SK-N-SH (cell line): ENCODE results near the gene TARS3. TPM values are rescaled to one million over a fixed set of nuclear protein-coding genes. Genes with fewer than 3 reads are reported as not detected.

Experiments
- CTCF ChIA-PET: fragments of 300-600, 350-600 bp; formaldehyde crosslinking; extraction: SDS; loops from one replicate; lab custom pipeline; 2021; lab: Yijun Ruan, JAX
- POLR2A ChIA-PET: fragments of 350-600 bp; sonication (Branson Sonifier 250); formaldehyde crosslinking; extraction: SDS; loops from one replicate; lab custom pipeline; 2020; ENCODE audit warnings: antibody characterized with exemption, inconsistent platforms; lab: Yijun Ruan, JAX
- DNase-seq: peaks from one replicate; pipeline ENCODE4 v3.0.0; 2012
- H2AFZ ChIP-seq: fragments of 200-600 bp; sonication (generic); 2 replicates; pipeline ENCODE4 v1.8.1; 2016; ENCODE audit warnings: antibody characterized with exemption, mild to moderate bottlenecking, low read depth
- H3F3A ChIP-seq: fragments of 200-600 bp; sonication (generic); replicated peaks from 2 replicates; pipeline ENCODE3; 2016; ENCODE audit warnings: antibody characterized with exemption, mild to moderate bottlenecking; ENCODE audit not compliant: insufficient read depth
- H3K27ac ChIP-seq, 2 experiments: fragments of 200-500 bp in 1 of 2; fragments of 200-600 bp in 1 of 2; sonication (Bioruptor generic) in 1 of 2; sonication (generic), shearing (Covaris generic) in 1 of 2; 2 replicates each; pipeline versions ENCODE4 v1.5.1 to v1.6.1; 2014 to 2016; ENCODE audit warnings: low read depth in 2 of 2, inconsistent platforms in 1 of 2, low read length in 1 of 2, mild to moderate bottlenecking in 1 of 2, mixed read lengths in 1 of 2
- H3K27me3 ChIP-seq: fragments of 200-600 bp; sonication (generic), shearing (Covaris generic); 2 replicates; pipeline ENCODE4 v1.6.1; 2016; ENCODE audit warnings: mixed run types; ENCODE audit not compliant: insufficient read depth
- H3K36me3 ChIP-seq, 2 experiments: fragments of 200-500 bp in 1 of 2; fragments of 200-600 bp in 1 of 2; sonication (Bioruptor generic) in 1 of 2; sonication (generic) in 1 of 2; replicated peaks in 1 of 2; 2 replicates each; pipeline versions ENCODE3 to v1.5.1; 2014 to 2016; ENCODE audit warnings: low read length in 1 of 2, mild to moderate bottlenecking in 1 of 2; ENCODE audit not compliant: insufficient read depth in 2 of 2, control insufficient read depth in 1 of 2
- H3K4me1 ChIP-seq, 2 experiments: fragments of 200-500 bp in 1 of 2; fragments of 200-600 bp in 1 of 2; sonication (Bioruptor generic) in 1 of 2; sonication (generic), shearing (Covaris generic) in 1 of 2; 2 replicates each; pipeline versions ENCODE4 v1.5.1 to v1.6.1; 2014 to 2016; ENCODE audit warnings: low read depth in 1 of 2, low read length in 1 of 2, mixed run types in 1 of 2; ENCODE audit not compliant: insufficient read depth in 2 of 2, control insufficient read depth in 1 of 2
- H3K4me2 ChIP-seq: fragments of 200-600 bp; sonication (generic), shearing (Covaris generic); 2 replicates; pipeline ENCODE4 v1.6.1; 2017; ENCODE audit warnings: mixed run types
- H3K4me3 ChIP-seq, 2 experiments: fragments of 200-500 bp in 1 of 2; fragments of 200-600 bp in 1 of 2; sonication (Bioruptor generic) in 1 of 2; sonication (generic), shearing (Covaris generic) in 1 of 2; 2 replicates each; pipeline versions ENCODE4 v1.5.1 to v1.8.1; 2014 to 2016; ENCODE audit warnings: low read depth in 2 of 2, inconsistent platforms in 1 of 2, low read length in 1 of 2, mild to moderate bottlenecking in 1 of 2, mixed read lengths in 1 of 2, moderate library complexity in 1 of 2
- H3K79me2 ChIP-seq: fragments of 200-600 bp; sonication (generic); 2 replicates; pipeline ENCODE4 v1.8.1; 2017; ENCODE audit warnings: mild to moderate bottlenecking; ENCODE audit not compliant: insufficient read depth
- H3K9ac ChIP-seq: fragments of 200-600 bp; sonication (generic); 2 replicates; pipeline ENCODE4 v1.6.1; 2017; ENCODE audit warnings: mixed run types
- H3K9me2 ChIP-seq: fragments of 200-600 bp; sonication (generic); 2 replicates; pipeline ENCODE4 v1.6.1; 2017; ENCODE audit warnings: mixed run types
- H3K9me3 ChIP-seq: fragments of 200-600 bp; sonication (generic); 2 replicates; pipeline ENCODE4 v1.6.1; 2017; ENCODE audit warnings: mixed run types, mild to moderate bottlenecking, moderate library complexity
- H4K20me1 ChIP-seq: fragments of 200-600 bp; sonication (generic); 2 replicates; pipeline ENCODE4 v1.6.1; 2017; ENCODE audit warnings: mild to moderate bottlenecking, mixed run types; ENCODE audit not compliant: insufficient read depth
- EZH2phosphoT487 ChIP-seq: fragments of 200-600 bp; sonication (generic); IDR thresholded peaks from 2 replicates; pipeline ENCODE4 v1.6.1; 2017; ENCODE audit warnings: low read depth, mixed run types, mild to moderate bottlenecking, antibody characterized with exemption, moderate library complexity, borderline replicate concordance
- FOXM1 ChIP-seq: IDR thresholded peaks from 2 replicates; pipeline ENCODE4 v1.4.0; 2012; ENCODE audit warnings: low read depth, mild to moderate bottlenecking
- GABPA ChIP-seq: IDR thresholded peaks from 2 replicates; pipeline ENCODE4 v1.4.0; 2012; ENCODE audit warnings: low read depth, mild to moderate bottlenecking
- IRF3 ChIP-seq: fragments of 150-350 bp; IDR thresholded peaks from 2 replicates; pipeline ENCODE4 v1.6.1; 2016; ENCODE audit warnings: mild to moderate bottlenecking, low read depth, low read length
- JUND ChIP-seq: IDR thresholded peaks from 2 replicates; pipeline ENCODE4 v1.4.0; 2012
- NFIC ChIP-seq: IDR thresholded peaks from 2 replicates; pipeline ENCODE4 v1.4.0; 2012; ENCODE audit warnings: borderline replicate concordance
- PBX3 ChIP-seq: IDR thresholded peaks from 2 replicates; pipeline ENCODE4; 2012
- RAD21 ChIP-seq: IDR thresholded peaks from 2 replicates; pipeline ENCODE4 v1.6.1; 2012; ENCODE audit warnings: mild to moderate bottlenecking, low read length
- RCOR1 ChIP-seq: fragments of 150-350 bp; IDR thresholded peaks from 2 replicates; pipeline ENCODE4 v1.6.1; 2017; ENCODE audit warnings: antibody characterized with exemption, low read length
- SIN3A ChIP-seq: IDR thresholded peaks from 2 replicates; pipeline ENCODE4 v1.6.1; 2012; ENCODE audit warnings: low read depth, mild to moderate bottlenecking, low read length, moderate library complexity, borderline replicate concordance
- TAF1 ChIP-seq: IDR thresholded peaks from 2 replicates; pipeline ENCODE4 v1.6.1; 2012; ENCODE audit warnings: low read depth, mild to moderate bottlenecking, low read length, moderate library complexity, borderline replicate concordance
- TCF12 ChIP-seq: IDR thresholded peaks from 2 replicates; pipeline ENCODE4 v1.4.0; 2012
- USF2 ChIP-seq: fragments of 150-350 bp; IDR thresholded peaks from 2 replicates; pipeline ENCODE4 v1.6.1; 2017; ENCODE audit warnings: antibody characterized with exemption, low read length, low read depth, borderline replicate concordance
- YY1 ChIP-seq: IDR thresholded peaks from 2 replicates; pipeline ENCODE4 v1.4.0; 2012; ENCODE audit warnings: low read depth, mild to moderate bottlenecking
- WGBS: methylation state at CpG from one replicate; pipeline ENCODE4 v1.1.6; 2017; ENCODE audit warnings: low lambda C conversion rate; 5-methylcytosine and 5-hydroxymethylcytosine counted together
- polyA plus RNA-seq, 3 experiments: library from polyadenylated mRNA; depleted of rRNA; stranded (reverse); fragments of >200 nt; gene quantifications; 2 replicates each; pipeline ENCODE4 v1.2.3, GENCODE V29; 2012

Gene TARS3
- polyA plus RNA-seq, 1 of the 3 experiments (the other 2 are of a cell fraction), result 3.5 TPM

- Histone ChIP-seq H3K27ac (no peak overlapping the region; a peak in 1 of 4 replicates), H3K27me3 (no peaks in the 10 kb centered on the region), H4K20me1 (no peaks in the 10 kb centered on the region), H3F3A (no peaks in the 10 kb centered on the region), H3K36me3 (no peaks in the 10 kb centered on the region), H3K79me2 (no peaks in the 10 kb centered on the region), H2AFZ (no peak overlapping the region), H3K9me2 (no peaks in the 10 kb centered on the region), H3K4me2 (no peak overlapping the region), H3K4me3 (no peak overlapping the region), H3K9me3 (peaks cover 5% of the 10 kb centered on the region), H3K9ac (no peak overlapping the region), H3K4me1 (peaks cover 0 to 49% of the 10 kb centered on the region in 2 experiments; a peak in 1 of 4 replicates)
- 96% methylated on average over 5 of the region's 6 CpGs for WGBS
- ChIA-PET POLR2A (no interaction called here), CTCF (interaction anchor here (1.6 kb wide), 1 partner anchor 331 kb away, joined by 3 read pairs; no protein-coding TSS in a partner anchor)
- TF ChIP-seq RAD21 (no peak), IRF3 (no peak), TCF12 (no peak), USF2 (no peak), YY1 (no peak), TAF1 (no peak), NFIC (no peak), EZH2phosphoT487 (no peak), RCOR1 (no peak)
- DNase-seq, result no peak
Measured at GRCh38 chr15:101619615-101619865, 104.7 kb downstream of the TARS3 start.

- no peaks in the 10 kb centered on the region for H3K79me2 ChIP-seq
- no peak overlapping the region for H3K4me2 ChIP-seq
- H4K20me1 ChIP-seq, result no peaks in the 10 kb centered on the region
- ChIA-PET POLR2A (no interaction called here), CTCF (interaction anchor here (1.6 kb wide), 1 partner anchor 330 kb away, joined by 3 read pairs; no protein-coding TSS in a partner anchor)
- no peak overlapping the region for H3K9ac ChIP-seq
- peaks cover 5% of the 10 kb centered on the region for H3K9me3 ChIP-seq
- TF ChIP-seq SIN3A, result no peak
- no peak for TF ChIP-seq JUND
- TF ChIP-seq PBX3, result no peak
- TF ChIP-seq FOXM1, result no peak
- TF ChIP-seq GABPA, result no peak
- TF ChIP-seq IRF3, result no peak
- no peak for TF ChIP-seq USF2
- H3K27ac ChIP-seq, result no peak overlapping the region; a peak in 1 of 4 replicates
- no peak overlapping the region for H3K4me3 ChIP-seq
- no peaks in the 10 kb centered on the region for H3K9me2 ChIP-seq
- no peaks in the 10 kb centered on the region for H3K27me3 ChIP-seq
- H3K4me1 ChIP-seq, result peaks cover 0 to 54% of the 10 kb centered on the region in 2 experiments; a peak in 1 of 4 replicates
- no peaks in the 10 kb centered on the region for H3K36me3 ChIP-seq
- H3F3A ChIP-seq, result no peaks in the 10 kb centered on the region
- no peak for DNase-seq
- no peak overlapping the region for H2AFZ ChIP-seq
- 90% methylated on average over 9 of the region's 13 CpGs for WGBS
Measured at GRCh38 chr15:101618851-101619614, 105.2 kb downstream of the TARS3 start.
